Gastrocnemius medialis (tissue), 4 donors: ENCODE data around the gene MMRN2.

Experiments used
- POLR2A ChIP-seq, 2 donors: fragments of 450-650 bp; IDR thresholded peaks; one replicate each; pipeline ENCODE4 v1.6.1; 2017; ENCODE audit warnings: antibody characterized with exemption in 2 of 2, mild to moderate bottlenecking in 2 of 2, moderate library complexity in 2 of 2
- TF ChIP-seq, protein P1 (sequence below), 5 experiments: fragments of 450-650 bp in 3 of 5; fragments of 200-600 bp in 2 of 5; sonication (generic) in 2 of 5; IDR thresholded peaks in 4 of 5; conservative IDR thresholded peaks in 1 of 5; 1 replicate in 4 of 5; 2 replicates in 1 of 5; pipeline ENCODE4 v1.5.1; 2016 to 2019; ENCODE audit warnings: antibody characterized with exemption in 5 of 5, mild to moderate bottlenecking in 3 of 5, moderate library complexity in 3 of 5

DNA sequence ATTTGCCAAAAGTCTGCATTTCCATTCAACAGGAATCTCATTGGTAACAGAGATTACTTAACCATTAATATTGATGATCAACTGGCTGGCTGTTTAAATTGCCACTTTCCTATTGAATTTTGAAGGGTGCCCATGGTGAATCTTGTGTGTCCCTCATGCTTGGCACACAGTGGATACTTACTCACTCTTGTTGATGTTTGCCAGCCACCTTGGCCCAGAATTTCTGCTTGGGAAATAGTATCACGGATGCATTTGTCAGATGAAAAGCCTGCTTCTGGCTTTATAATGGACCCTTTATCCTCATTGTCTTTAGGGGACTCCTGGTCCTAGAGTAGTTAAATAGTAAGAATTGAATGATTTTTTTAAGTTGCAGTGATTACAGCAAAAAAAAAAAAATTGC is 52.0 kb downstream of the MMRN2 start:
- TF ChIP-seq, protein P1, sequence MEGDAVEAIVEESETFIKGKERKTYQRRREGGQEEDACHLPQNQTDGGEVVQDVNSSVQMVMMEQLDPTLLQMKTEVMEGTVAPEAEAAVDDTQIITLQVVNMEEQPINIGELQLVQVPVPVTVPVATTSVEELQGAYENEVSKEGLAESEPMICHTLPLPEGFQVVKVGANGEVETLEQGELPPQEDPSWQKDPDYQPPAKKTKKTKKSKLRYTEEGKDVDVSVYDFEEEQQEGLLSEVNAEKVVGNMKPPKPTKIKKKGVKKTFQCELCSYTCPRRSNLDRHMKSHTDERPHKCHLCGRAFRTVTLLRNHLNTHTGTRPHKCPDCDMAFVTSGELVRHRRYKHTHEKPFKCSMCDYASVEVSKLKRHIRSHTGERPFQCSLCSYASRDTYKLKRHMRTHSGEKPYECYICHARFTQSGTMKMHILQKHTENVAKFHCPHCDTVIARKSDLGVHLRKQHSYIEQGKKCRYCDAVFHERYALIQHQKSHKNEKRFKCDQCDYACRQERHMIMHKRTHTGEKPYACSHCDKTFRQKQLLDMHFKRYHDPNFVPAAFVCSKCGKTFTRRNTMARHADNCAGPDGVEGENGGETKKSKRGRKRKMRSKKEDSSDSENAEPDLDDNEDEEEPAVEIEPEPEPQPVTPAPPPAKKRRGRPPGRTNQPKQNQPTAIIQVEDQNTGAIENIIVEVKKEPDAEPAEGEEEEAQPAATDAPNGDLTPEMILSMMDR (IDR thresholded peaks at IDR 0.05 in 4 of 5, conservative IDR thresholded peaks at IDR 0.05 in 1 of 5), result no peak
- TF ChIP-seq POLR2A (IDR thresholded peaks at IDR 0.05), result no peak
